ENCODE results near the gene MOB1B.

GRCh38 chr4:70901607-70901983 is 574 bp upstream of the MOB1B start:
- no peak for TF ChIP-seq CTCF (IDR thresholded peaks at IDR 0.05)
- TF ChIP-seq POLR2A (IDR thresholded peaks at IDR 0.05), result no peak
